Prostate gland (tissue), 2 donors: ENCODE results near the gene MRLN. TPM values are rescaled to one million over a fixed set of nuclear protein-coding genes. Genes with fewer than 3 reads are reported as not detected.
"Not testable (repeated sequence)": the region's sequence is repeated elsewhere in the genome, so short reads cannot be mapped to it uniquely, and the experiment has no call there.

ENCODE experiments used
- DNase-seq: peaks from one replicate; pipeline ENCODE4 v3.0.0-alpha.2; 2019; ENCODE audit warnings: low spot score
- H3K27ac ChIP-seq, 2 donors: fragments of 200-600 bp; sonication (generic); 2 replicates each; pipeline ENCODE4 v1.5.1; 2017 to 2019
- H3K27me3 ChIP-seq: fragments of 200-600 bp; sonication (generic); replicated peaks from 2 replicates; pipeline ENCODE4 v1.5.1; 2019; ENCODE audit not compliant: insufficient read depth
- H3K36me3 ChIP-seq, 2 donors: fragments of 200-600 bp; sonication (generic); 1 replicate in 1 of 2; 2 replicates in 1 of 2; pipeline versions ENCODE4 v1.5.1 to v1.8.1; 2017 to 2019
- H3K4me1 ChIP-seq: fragments of 200-600 bp; sonication (generic); replicated peaks from 2 replicates; pipeline ENCODE4 v1.5.1; 2019
- H3K4me3 ChIP-seq, 2 donors: fragments of 200-600 bp; sonication (generic); 2 replicates each; pipeline ENCODE4 v1.5.1; 2017 to 2019
- H3K9me3 ChIP-seq: fragments of 200-600 bp; sonication (generic); 2 replicates; pipeline ENCODE4 v1.5.1; 2017
- POLR2A ChIP-seq: fragments of 450-650 bp; IDR thresholded peaks from one replicate; pipeline ENCODE4 v1.6.1; 2016; ENCODE audit warnings: antibody characterized with exemption, mild to moderate bottlenecking
- POLR2AphosphoS5 ChIP-seq: sonication (generic); formaldehyde crosslinking; IDR thresholded peaks from one replicate; pipeline ENCODE4 v1.6.1; 2017; ENCODE audit warnings: antibody characterized with exemption
- WGBS: methylation state at CpG from one replicate; pipeline ENCODE4 v1.1.5; 2018; 5-methylcytosine and 5-hydroxymethylcytosine counted together
- intact Hi-C: fragments of 100-400 bp; cut with DNase I; formaldehyde crosslinking; loops from one replicate; pipeline ENCODE4 v1.14.2; 2022
- total RNA-seq, 2 donors: library from RNA; depleted of rRNA; stranded (reverse); fragments of >200 nt; gene quantifications; one replicate each; pipeline ENCODE4 v1.1.0, GENCODE V29; 2016
- TF ChIP-seq, protein P1 (sequence below), 4 experiments: fragments of 200-600 bp in 2 of 4; fragments of 450-650 bp in 2 of 4; sonication (generic) in 2 of 4; IDR thresholded peaks; 1 replicate in 3 of 4; 2 replicates in 1 of 4; pipeline ENCODE4 v1.5.1; 2016 to 2019; ENCODE audit warnings: antibody characterized with exemption in 4 of 4, mild to moderate bottlenecking in 2 of 4, moderate library complexity in 2 of 4

The MRLN gene
- total RNA-seq, 2 donors from 2014 or later = not detected

DNA sequence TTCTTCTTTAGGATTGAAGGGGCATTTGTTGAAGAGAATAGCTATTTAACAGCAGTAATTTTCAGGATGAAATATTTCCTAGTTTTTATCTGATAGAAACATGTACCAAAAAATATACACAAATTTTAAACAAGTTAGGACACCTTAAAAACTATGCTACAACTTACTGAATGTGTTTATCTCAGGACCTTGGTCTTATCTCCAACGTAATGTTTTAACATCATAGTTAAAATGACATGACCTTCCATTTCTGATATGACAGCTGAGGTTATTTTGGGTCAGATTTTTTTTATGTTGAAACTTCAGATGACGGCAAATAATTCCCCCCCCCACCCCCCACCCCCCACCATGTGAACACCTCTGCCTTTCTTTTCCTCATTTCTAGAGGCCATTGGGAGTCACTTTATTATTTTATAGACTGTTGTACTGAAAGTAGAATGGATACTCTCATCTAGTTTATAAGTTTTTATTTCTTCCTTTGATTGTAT lies 8.0 kb downstream of the MRLN start:
- Histone ChIP-seq H3K36me3 (no peaks in the 10 kb centered on the region), H3K4me3 (no peak overlapping the region), H3K9me3 (no peaks in the 10 kb centered on the region), H3K4me1 (no peaks in the 10 kb centered on the region), H3K27ac (no peak overlapping the region), H3K27me3 (no peaks in the 10 kb centered on the region)
- DNase-seq = no peak
- intact Hi-C loops = no loop called here
- 81% methylated on average over 2 of the region's 2 CpGs for WGBS
- TF ChIP-seq, protein P1, sequence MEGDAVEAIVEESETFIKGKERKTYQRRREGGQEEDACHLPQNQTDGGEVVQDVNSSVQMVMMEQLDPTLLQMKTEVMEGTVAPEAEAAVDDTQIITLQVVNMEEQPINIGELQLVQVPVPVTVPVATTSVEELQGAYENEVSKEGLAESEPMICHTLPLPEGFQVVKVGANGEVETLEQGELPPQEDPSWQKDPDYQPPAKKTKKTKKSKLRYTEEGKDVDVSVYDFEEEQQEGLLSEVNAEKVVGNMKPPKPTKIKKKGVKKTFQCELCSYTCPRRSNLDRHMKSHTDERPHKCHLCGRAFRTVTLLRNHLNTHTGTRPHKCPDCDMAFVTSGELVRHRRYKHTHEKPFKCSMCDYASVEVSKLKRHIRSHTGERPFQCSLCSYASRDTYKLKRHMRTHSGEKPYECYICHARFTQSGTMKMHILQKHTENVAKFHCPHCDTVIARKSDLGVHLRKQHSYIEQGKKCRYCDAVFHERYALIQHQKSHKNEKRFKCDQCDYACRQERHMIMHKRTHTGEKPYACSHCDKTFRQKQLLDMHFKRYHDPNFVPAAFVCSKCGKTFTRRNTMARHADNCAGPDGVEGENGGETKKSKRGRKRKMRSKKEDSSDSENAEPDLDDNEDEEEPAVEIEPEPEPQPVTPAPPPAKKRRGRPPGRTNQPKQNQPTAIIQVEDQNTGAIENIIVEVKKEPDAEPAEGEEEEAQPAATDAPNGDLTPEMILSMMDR (IDR thresholded peaks at IDR 0.05) = no peak
- TF ChIP-seq POLR2AphosphoS5 (no peak), POLR2A (no peak)

DNA sequence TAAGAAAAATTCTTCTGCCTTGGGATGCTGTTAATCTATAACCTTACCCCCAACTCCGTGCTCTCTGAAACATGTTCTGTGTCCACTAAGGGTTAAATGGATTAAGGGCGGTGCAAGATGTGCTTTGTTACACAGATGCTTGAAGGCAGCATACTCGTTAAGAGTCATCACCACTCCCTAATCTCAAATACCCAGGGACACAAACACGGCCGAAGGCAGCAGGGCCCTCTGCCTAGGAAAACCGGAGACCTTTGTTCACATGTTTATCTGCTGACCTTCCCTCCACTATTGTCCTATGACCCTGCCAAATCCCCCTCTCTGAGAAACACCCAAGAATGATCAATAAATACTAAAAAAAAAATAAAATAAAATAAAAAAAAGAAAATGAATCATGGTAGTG lies 8.5 kb downstream of the MRLN start:
- H3K27me3 ChIP-seq, H3K27ac ChIP-seq, H3K4me3 ChIP-seq, H3K9me3 ChIP-seq, H3K4me1 ChIP-seq, intact Hi-C loops, H3K36me3 ChIP-seq, DNase-seq: not testable (repeated sequence)
- 58% methylated on average over 6 of the region's 6 CpGs for WGBS

DNA sequence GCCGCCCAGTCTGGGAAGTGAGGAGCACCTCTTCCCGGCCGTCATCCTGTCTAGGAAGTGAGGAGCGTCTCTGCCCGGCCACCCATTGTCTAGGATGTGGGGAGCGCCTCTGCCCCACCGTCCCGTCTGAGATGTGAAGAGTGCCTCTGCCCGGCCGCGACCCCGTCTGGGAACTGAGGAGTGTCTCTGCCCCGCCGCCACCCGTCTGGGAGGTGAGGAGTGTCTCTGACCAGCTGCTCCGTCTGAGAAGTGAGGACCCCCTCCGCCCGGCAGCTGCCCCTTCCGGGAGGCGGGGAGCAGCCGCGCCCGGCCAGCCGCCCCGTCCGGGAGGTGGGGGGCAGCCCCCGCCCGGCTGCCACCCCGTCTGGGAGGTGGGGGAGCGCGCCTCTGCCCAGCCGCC lies 9.1 kb downstream of the MRLN start:
- intact Hi-C loops, DNase-seq, H3K36me3 ChIP-seq, H3K27me3 ChIP-seq, H3K4me3 ChIP-seq, H3K4me1 ChIP-seq, H3K27ac ChIP-seq, H3K9me3 ChIP-seq: not testable (repeated sequence)
- WGBS = 94% methylated on average over 31 of the region's 32 CpGs

DNA sequence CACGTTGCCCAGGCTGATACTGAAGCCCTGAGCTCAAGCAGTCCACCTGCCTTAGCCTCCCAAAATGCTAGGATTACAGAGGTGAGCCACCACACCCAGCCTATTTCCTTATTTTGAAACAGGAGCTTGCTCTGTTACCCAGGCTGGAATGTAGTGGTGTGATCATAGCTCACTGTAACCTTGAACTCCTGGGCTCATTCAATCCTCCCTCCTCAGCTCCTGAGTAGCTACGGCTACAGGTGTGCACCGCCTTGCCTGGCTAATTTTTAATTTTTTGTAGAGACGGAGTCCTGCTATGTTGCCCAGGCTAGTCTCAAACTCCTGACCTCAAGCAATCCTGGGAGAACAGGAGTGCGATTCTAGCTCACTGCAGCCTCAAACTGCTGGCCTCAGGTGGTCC lies 11.7 kb downstream of the MRLN start:
- Histone ChIP-seq H3K36me3 (no peaks in the 10 kb centered on the region), H3K27me3 (no peaks in the 10 kb centered on the region), H3K9me3 (no peaks in the 10 kb centered on the region), H3K4me3 (no peak overlapping the region), H3K4me1 (no peaks in the 10 kb centered on the region), H3K27ac (no peak overlapping the region)
- no peak for DNase-seq
- TF ChIP-seq POLR2A (no peak), POLR2AphosphoS5 (no peak)
- TF ChIP-seq, protein P1 (IDR thresholded peaks at IDR 0.05) = no peak
- intact Hi-C loops = no loop called here
- WGBS = 94% methylated on average over 5 of the region's 5 CpGs

DNA sequence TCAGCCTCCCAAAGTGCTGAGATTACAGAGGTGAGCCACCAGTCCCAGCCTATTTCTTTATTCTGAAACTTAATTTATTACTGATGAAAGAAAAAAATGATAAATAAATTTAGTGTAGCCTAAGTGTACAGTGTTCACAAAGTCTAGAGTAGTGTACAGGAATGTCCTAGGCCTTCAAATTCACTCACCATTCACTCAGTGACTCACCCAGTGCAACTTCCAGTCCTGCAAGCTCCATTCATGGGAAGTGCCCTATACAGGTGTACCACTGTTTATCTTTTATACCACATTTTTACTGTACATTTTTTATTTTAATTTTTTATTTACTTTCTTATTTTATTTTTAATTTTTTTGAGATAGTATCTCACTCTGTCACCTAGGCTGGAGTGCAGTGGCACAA lies 12.2 kb downstream of the MRLN start:
- TF ChIP-seq, protein P1 (IDR thresholded peaks at IDR 0.05) = no peak
- DNase-seq = no peak
- no peak overlapping the region for H3K4me3 ChIP-seq
- intact Hi-C loops = no loop called here
- no peaks in the 10 kb centered on the region for H3K36me3 ChIP-seq
- H3K9me3 ChIP-seq = no peaks in the 10 kb centered on the region
- H3K4me1 ChIP-seq = no peaks in the 10 kb centered on the region
- H3K27ac ChIP-seq = no peak overlapping the region
- no peaks in the 10 kb centered on the region for H3K27me3 ChIP-seq

DNA sequence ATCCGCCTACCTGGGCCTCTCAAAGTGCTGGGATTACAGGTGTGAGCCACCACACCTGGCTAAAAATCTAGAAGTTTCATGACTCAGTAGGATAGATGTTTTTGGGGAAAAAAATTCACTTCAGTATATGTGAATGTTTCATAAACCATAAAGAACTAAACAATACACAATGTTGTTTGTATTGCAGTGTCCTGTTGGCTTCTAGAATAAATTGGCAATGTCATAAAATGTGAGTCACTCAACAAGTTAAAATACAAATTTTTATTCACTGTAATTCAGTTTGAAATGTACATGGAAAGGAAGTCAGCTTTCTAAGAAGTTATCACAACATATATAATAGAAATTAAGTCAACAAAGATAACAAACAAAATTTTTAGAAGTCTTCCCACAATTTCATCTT lies 16.5 kb downstream of the MRLN start:
- intact Hi-C loops = no loop called here
- Histone ChIP-seq H3K9me3 (no peaks in the 10 kb centered on the region), H3K4me1 (no peaks in the 10 kb centered on the region), H3K4me3 (no peak overlapping the region), H3K36me3 (no peaks in the 10 kb centered on the region), H3K27me3 (no peaks in the 10 kb centered on the region), H3K27ac (no peak overlapping the region)
- TF ChIP-seq, protein P1 (IDR thresholded peaks at IDR 0.05) = no peak
- no peak for TF ChIP-seq POLR2A
- no peak for TF ChIP-seq POLR2AphosphoS5
- 81% methylated on average over 1 of the region's 1 CpG for WGBS
- DNase-seq = no peak
